Heart left ventricle (tissue), 16 donors: Measurements from ENCODE around the gene CEMIP2. TPM values are rescaled to one million over a fixed set of nuclear protein-coding genes. Genes with fewer than 3 reads are reported as not detected.

Source experiments
- ATAC-seq, 4 donors: fragments of 200-7000 bp; cut with Tn5 transposase; one replicate each; pipeline ENCODE4 v1.9.1; 2020 to 2022; ENCODE audit warnings: moderate library complexity in 4 of 4, mild to moderate bottlenecking in 3 of 4, moderate number of reproducible peaks in 1 of 4
- DNase-seq, 5 donors: peaks; one replicate each; pipeline ENCODE4 v3.0.0-alpha.2; 2020
- H3K27ac ChIP-seq, 12 donors: fragments of 200-600 bp; sonication (generic) in 4 of 12; one replicate each; pipeline versions ENCODE4 v1.5.0 to v1.8.0; 2016 to 2022; ENCODE audit warnings: mild to moderate bottlenecking in 2 of 12
- H3K27me3 ChIP-seq, 9 donors: fragments of 200-600 bp; sonication (generic) in 2 of 9; one replicate each; pipeline versions ENCODE4 v1.5.1 to v1.8.0; 2016 to 2022; ENCODE audit warnings: mild to moderate bottlenecking in 3 of 9
- H3K36me3 ChIP-seq, 9 donors: fragments of 200-600 bp; sonication (generic) in 2 of 9; one replicate each; pipeline versions ENCODE4 v1.5.0 to v1.8.0; 2018 to 2022; ENCODE audit warnings: mild to moderate bottlenecking in 2 of 9
- H3K4me1 ChIP-seq, 12 donors: fragments of 200-600 bp; sonication (generic) in 4 of 12; one replicate each; pipeline versions ENCODE4 v1.5.0 to v1.8.0; 2016 to 2022; ENCODE audit warnings: mild to moderate bottlenecking in 3 of 12
- H3K4me3 ChIP-seq, 12 donors: fragments of 200-600 bp; sonication (generic) in 4 of 12; one replicate each; pipeline versions ENCODE4 v1.5.0 to v1.8.0; 2017 to 2022; ENCODE audit warnings: mild to moderate bottlenecking in 9 of 12, moderate library complexity in 4 of 12
- H3K9me3 ChIP-seq, 12 donors: fragments of 200-600 bp; sonication (generic) in 4 of 12; one replicate each; pipeline versions ENCODE4 v1.5.0 to v1.8.0; 2016 to 2022; ENCODE audit warnings: mild to moderate bottlenecking in 1 of 12
- POLR2A ChIP-seq, 2 donors: fragments of 450-650 bp; IDR thresholded peaks; one replicate each; pipeline ENCODE4 v1.6.1; 2017; ENCODE audit warnings: antibody characterized with exemption in 2 of 2, mild to moderate bottlenecking in 2 of 2, moderate library complexity in 2 of 2
- WGBS, 4 donors: extraction: QIAGEN DNeasy Blood & Tissue Kit in 2 of 4; methylation state at CpG; one replicate each; pipeline versions ENCODE4 v1.1.5 to v1.1.7; 2013 to 2018; 5-methylcytosine and 5-hydroxymethylcytosine counted together
- intact Hi-C, 10 donors: fragments of 100-400 bp; cut with DNase I; formaldehyde crosslinking; loops; one replicate each; pipeline versions ENCODE4 v1.11.1 to v1.14.2; 2022
- polyA plus RNA-seq, 2 donors: library from polyadenylated mRNA; stranded (reverse); fragments of 200-250 nt; gene quantifications; one replicate each; pipeline ENCODE4 v1.2.3, GENCODE V29; 2013
- total RNA-seq, 9 donors: library from RNA; depleted of rRNA in 2 of 9; stranded (reverse); fragments of >200 nt in 2 of 9; fragmentation: NEBNext Ultra II Directional in 3 of 9; extraction: Animal tissue kit (Norgen Biotek cat#: 25700) in 3 of 9; gene quantifications; one replicate each; pipeline versions ENCODE4 v1.1.0 to v1.2.4, GENCODE V29; 2016 to 2023
- TF ChIP-seq, protein P1 (sequence below), 12 donors: fragments of 200-600 bp; sonication (generic) in 4 of 12; IDR thresholded peaks; one replicate each; pipeline versions ENCODE4 v1.5.0 to v1.8.0; 2018 to 2022; ENCODE audit warnings: antibody characterized with exemption in 12 of 12, mild to moderate bottlenecking in 5 of 12
- donor health status: ischemic (EF 13 %, LVEDD 7.1; RV severe dilation, severe dysfunction).
- donor health status: healthy with polysubstance abuse.
- donor health status: DM: no; HTN: yes; CAD: no.
- donor health status: DM: no; HTN: no; CAD: no.
- donor health status: ischemic (EF 25% LVEDD 6.9; RV normal size, moderate dysfunction).
- donor health status: ischemic (EF 25% LVEDD 5.7; RV mildly dilated, moderate dysfunction).
- donor health status: healthy.
- donor health status: DM: yes; HTN: yes; CAD: no.
- donor health status: ischemic (EF 35%, LVEDD 5.7; RV mildly dilated, moderate dysfunction).
- donor health status: nonischemic (EF 11% LVEDD 7.7; RV severe dilation, severe dysfunction).
- donor health status: DM: yes; HTN: yes; CAD: no.
- donor health status: PGD.
- donor health status: ischemic (EF 29% LVEDD 5.4; RV normal size, mild dysfunction).
- donor health status: nonischemic (EF 23%, LVEDD 6.1; RV moderate dilation, normal function).

CEMIP2 gene
- total and polyA plus RNA-seq, 11 donors: 5.8 to 49.3 (median 7.4) TPM

DNA sequence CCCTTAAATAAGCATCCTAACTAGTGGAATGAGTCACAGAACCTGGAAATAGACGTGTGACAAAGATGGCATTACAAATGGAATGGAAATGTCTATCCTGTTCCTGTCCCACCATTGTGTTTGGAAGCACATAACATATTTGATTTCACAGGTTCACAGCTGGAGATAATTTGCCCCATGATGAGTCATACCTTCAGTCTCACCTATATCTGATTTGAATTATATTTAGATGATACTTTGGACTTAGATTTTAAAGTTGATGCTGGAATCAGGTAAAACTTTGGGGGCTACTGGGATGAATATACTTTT lies 92.5 kb downstream of the CEMIP2 start:
- no peaks in the 10 kb centered on the region for H3K27me3 ChIP-seq
- peaks cover 0 to 49% (median 9%) of the 10 kb centered on the region in 12 donors for H3K4me1 ChIP-seq
- H3K9me3 ChIP-seq: peaks cover 0 to 4% (median 0%) of the 10 kb centered on the region in 12 donors
- no peak for TF ChIP-seq POLR2A (IDR thresholded peaks at IDR 0.05)
- TF ChIP-seq, protein P1, sequence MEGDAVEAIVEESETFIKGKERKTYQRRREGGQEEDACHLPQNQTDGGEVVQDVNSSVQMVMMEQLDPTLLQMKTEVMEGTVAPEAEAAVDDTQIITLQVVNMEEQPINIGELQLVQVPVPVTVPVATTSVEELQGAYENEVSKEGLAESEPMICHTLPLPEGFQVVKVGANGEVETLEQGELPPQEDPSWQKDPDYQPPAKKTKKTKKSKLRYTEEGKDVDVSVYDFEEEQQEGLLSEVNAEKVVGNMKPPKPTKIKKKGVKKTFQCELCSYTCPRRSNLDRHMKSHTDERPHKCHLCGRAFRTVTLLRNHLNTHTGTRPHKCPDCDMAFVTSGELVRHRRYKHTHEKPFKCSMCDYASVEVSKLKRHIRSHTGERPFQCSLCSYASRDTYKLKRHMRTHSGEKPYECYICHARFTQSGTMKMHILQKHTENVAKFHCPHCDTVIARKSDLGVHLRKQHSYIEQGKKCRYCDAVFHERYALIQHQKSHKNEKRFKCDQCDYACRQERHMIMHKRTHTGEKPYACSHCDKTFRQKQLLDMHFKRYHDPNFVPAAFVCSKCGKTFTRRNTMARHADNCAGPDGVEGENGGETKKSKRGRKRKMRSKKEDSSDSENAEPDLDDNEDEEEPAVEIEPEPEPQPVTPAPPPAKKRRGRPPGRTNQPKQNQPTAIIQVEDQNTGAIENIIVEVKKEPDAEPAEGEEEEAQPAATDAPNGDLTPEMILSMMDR (IDR thresholded peaks at IDR 0.05): no peak
- 68 to 81% (median 78%) methylated on average over 1 of the region's 1 CpG for WGBS, 4 donors
- no peak overlapping the region for H3K4me3 ChIP-seq
- intact Hi-C loops: loop anchor here in 1 of 10 donors (10.0 kb wide), 1 partner anchor 51 kb away; no protein-coding TSS in a partner anchor
- no peak for ATAC-seq
- DNase-seq: no peak
- H3K27ac ChIP-seq: peak overlapping the region in 1 of 12 donors; percentile 12
- H3K36me3 ChIP-seq: no peaks in the 10 kb centered on the region

DNA sequence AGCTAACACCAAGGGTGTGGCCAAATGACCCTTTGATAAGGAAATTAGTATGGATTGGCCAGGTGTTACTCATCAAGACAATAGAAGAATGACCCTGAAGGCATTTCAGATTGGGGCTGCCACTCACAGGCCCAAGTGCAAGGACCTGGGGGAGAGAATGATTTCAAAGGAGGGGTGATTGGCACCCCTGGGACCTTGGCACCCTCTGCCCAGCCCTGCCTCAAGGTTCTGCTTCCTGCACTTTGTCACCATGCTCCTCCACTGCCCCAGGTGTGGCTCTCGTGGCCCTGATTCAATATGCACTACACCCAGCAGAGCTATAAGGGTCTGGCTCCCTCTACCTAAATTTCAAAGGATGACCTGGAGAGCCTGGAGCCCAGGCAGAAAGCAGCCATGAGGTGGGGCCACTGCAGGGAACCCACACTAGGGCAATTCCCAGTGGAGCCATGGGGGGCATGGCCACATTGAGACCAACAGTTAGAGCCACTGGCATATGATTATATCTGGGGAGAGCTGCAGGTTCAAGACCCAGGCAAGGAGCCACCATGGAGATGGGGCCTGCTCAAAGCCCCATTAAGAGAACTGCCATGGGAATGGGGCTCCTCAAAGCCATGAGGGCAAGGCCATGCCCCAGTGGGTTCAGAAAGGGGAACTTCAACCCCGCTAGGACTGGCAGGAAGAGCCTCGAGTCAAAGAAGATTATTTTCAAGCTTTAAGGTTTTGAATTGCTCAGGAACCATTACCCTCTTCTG lies 93.0 kb downstream of the CEMIP2 start:
- intact Hi-C loops: loop anchor here in 1 of 10 donors (10.0 kb wide), 1 partner anchor 50 kb away; no protein-coding TSS in a partner anchor
- 54 to 80% (median 55%) methylated on average over 3 of the region's 3 CpGs for WGBS, 4 donors
- Histone ChIP-seq H3K9me3 (peaks cover 0 to 4% (median 0%) of the 10 kb centered on the region in 12 donors), H3K4me3 (no peak overlapping the region), H3K27ac (peak overlapping the region in 1 of 12 donors; percentile 12), H3K27me3 (no peaks in the 10 kb centered on the region), H3K4me1 (peaks cover 0 to 46% (median 5%) of the 10 kb centered on the region in 12 donors), H3K36me3 (no peaks in the 10 kb centered on the region)
- TF ChIP-seq POLR2A (IDR thresholded peaks at IDR 0.05): no peak
- TF ChIP-seq, protein P1 (IDR thresholded peaks at IDR 0.05): no peak
- ATAC-seq: no peak
- DNase-seq: no peak

DNA sequence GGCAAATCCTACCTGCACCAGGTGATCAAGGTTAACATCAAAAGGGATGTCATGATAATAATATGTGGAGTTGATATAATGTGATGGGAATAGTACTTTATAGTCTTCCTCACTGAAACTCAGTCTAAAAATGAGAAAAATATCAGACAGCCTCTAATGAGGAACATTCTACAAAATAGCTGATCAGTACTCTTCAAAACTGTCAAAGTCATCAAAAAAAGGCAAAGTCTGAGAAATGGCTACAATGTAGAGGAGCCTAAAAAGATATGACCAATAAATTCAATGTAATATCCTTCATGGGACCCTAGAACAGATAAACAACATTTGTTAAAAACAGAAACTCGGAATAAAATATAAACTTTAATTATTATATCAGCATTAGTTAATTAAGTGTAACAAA lies 95.7 kb downstream of the CEMIP2 start:
- Histone ChIP-seq H3K4me1 (peaks cover 0 to 31% (median 1%) of the 10 kb centered on the region in 12 donors), H3K4me3 (no peak overlapping the region), H3K9me3 (peaks cover 0 to 4% (median 0%) of the 10 kb centered on the region in 12 donors), H3K36me3 (no peaks in the 10 kb centered on the region), H3K27ac (peak overlapping the region in 1 of 12 donors; percentile 73), H3K27me3 (no peaks in the 10 kb centered on the region)
- ATAC-seq (no peak), DNase-seq (no peak)
- intact Hi-C loops: loop anchor here in 1 of 10 donors (10.0 kb wide), 1 partner anchor 48 kb away; no protein-coding TSS in a partner anchor
- TF ChIP-seq POLR2A (IDR thresholded peaks at IDR 0.05): no peak
- TF ChIP-seq, protein P1 (IDR thresholded peaks at IDR 0.05): no peak
- WGBS, 4 donors: 95 to 100% (median 98%) methylated on average over 1 of the region's 1 CpG

DNA sequence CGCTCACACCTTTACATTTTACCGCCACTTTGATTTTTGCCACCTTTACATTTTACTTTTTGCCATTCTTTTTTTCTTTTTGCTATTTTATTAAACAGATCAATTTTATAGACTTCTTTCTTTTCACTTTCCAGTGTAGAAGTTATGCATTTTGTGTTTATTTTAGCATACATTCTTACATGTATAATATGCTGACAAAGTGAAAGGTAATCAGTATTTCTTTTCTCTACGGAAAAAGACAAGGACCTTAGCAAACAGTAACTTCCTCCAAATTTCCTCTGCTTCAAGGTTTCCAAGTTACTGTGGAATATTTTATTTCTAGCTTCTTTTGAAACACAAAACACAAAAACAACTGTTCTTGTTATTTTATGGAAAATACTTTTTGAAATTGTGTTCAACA lies 97.0 kb downstream of the CEMIP2 start:
- H3K4me1 ChIP-seq: peaks cover 0 to 22% (median 0%) of the 10 kb centered on the region in 12 donors
- intact Hi-C loops: loop anchor here in 1 of 10 donors (10.0 kb wide), 1 partner anchor 46 kb away; no protein-coding TSS in a partner anchor
- peak overlapping the region in 1 of 12 donors; percentile 73 for H3K27ac ChIP-seq
- no peak overlapping the region for H3K4me3 ChIP-seq
- no peaks in the 10 kb centered on the region for H3K27me3 ChIP-seq
- H3K9me3 ChIP-seq: peaks cover 0 to 3% (median 0%) of the 10 kb centered on the region in 12 donors
- no peak for TF ChIP-seq POLR2A (IDR thresholded peaks at IDR 0.05)
- TF ChIP-seq, protein P1 (IDR thresholded peaks at IDR 0.05): no peak
- ATAC-seq (no peak), DNase-seq (no peak)
- WGBS, 4 donors: 86 to 90% (median 89%) methylated on average over 3 of the region's 3 CpGs
- H3K36me3 ChIP-seq: no peaks in the 10 kb centered on the region
